NCI-H1417 (cell line): ENCODE data around the gene DOHH.
A peak's percentile ranks its signal among the peaks of the same experiment; 100 is the strongest.

Source experiments
- DNase-seq, 3 experiments: peaks; one replicate each; lab custom pipeline; 2025; lab: John Stamatoyannopoulos, UW

The DOHH gene

DNA sequence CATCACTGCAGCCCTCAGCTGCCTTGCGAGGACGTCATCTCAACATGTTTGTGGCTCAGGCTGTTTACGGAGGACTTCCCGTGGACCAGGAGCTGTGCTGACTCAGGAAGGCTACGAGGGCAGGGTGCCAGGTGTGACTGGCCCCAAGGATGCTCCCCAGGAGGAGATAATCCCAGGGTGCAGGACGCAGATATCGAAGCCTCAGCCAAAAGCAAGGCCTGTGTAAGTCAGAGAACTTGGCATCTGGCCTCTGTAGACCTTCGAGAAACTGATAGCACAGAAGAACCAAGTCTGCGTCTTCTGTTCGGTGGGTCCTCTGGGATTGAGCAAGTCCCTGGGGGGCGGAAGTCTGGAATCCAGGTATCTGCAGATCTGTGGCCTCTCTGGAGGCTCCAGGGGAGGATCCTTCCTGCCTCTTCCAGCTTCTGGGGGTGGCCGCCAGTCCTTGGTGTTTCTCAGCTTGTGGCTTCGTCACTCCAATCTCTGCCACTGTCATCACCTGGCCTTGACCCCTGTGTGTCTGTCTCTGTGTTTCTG, 2.6 kb upstream of the DOHH start:
- DNase-seq = no peak

DNA sequence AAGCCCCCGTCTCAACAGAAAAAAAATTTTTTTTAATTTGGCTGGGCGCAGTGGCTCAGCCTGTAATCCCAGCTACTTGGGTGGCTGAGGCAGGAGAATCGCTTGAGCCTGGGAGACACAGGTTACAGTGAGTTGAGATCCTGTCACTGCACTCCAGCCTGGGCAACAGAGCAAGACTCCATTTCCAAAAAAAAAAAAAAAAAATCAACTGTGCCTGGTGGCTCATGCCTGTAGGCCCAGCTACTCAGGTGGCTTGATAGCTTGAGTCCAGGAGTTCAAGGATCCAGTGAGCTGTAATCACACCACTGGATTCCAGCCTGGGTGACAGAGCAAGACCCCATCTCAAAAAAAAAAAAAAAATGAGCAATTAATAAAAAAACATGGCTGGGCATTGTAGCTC, 1.3 kb upstream of the DOHH start:
- DNase-seq = no peak

DNA sequence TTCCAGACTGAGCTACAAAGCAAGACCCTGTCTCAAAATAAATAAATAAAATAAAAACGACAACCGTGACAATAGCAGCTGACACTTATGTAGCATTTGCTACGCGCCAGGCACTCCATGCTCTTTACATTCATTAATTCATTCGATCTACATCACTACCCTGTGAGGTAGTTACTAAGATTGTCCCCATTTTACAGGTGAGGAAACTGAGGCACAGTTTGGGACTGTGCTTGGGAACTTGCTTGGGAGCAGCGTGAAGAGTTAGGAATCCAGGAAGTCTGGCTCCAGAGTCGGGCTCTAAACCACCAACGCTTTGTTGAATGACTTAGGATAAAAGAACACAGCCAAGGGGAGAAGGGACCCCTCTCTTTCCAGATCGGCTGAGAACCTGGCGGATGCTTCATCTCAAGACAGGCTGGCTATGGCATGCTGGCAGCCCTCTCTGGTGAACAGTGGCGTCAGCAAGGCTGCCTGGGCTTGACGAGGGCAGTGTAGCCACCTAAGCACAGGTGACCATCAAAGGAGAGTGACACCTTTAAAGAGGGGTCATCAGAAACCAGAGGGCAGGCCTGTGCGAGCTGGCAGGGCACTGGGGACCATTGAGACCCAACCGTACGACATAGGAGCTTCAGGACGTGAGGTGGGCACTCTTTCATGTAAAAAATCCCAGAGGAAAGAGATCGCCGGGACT, 591 bp downstream of the DOHH start:
- DNase-seq = peak in 1 of 3 experiments; percentile 51

DNA sequence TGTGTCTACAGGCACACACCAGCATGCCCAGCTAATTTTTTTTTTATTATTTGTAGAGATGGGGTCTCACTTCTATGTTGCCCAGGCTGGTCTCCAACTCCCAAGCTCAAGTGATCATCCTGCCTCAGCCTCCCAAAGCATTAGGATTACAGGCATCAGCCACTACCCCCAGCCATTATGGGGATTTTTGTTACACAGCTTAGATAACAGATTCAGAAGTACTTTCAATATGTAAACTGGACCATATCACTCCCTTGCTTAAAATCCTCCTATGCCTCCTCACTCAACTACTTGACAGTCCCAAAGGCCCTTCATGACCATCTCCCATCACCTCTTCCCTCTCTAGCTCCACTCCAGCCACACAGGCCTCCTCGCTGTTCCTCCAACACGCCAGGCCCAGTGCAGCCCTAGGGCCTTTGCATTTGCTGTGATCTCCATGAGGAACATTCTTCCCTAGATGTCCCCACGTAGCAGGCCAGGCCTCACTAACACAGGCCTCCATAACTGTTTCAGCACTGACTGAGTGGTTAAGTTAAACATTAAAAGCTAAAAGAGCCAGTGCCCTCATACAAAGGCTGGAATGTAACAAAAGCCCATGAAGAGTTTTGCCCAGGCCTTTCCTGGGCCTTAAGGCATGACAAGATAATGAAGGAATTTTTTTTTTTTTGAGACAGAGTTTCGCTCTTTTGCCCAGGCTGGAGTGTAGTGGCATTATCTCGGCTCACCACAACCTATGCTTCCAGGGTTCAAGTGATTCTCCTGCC, 2.5 kb downstream of the DOHH start:
- DNase-seq = no peak

DNA sequence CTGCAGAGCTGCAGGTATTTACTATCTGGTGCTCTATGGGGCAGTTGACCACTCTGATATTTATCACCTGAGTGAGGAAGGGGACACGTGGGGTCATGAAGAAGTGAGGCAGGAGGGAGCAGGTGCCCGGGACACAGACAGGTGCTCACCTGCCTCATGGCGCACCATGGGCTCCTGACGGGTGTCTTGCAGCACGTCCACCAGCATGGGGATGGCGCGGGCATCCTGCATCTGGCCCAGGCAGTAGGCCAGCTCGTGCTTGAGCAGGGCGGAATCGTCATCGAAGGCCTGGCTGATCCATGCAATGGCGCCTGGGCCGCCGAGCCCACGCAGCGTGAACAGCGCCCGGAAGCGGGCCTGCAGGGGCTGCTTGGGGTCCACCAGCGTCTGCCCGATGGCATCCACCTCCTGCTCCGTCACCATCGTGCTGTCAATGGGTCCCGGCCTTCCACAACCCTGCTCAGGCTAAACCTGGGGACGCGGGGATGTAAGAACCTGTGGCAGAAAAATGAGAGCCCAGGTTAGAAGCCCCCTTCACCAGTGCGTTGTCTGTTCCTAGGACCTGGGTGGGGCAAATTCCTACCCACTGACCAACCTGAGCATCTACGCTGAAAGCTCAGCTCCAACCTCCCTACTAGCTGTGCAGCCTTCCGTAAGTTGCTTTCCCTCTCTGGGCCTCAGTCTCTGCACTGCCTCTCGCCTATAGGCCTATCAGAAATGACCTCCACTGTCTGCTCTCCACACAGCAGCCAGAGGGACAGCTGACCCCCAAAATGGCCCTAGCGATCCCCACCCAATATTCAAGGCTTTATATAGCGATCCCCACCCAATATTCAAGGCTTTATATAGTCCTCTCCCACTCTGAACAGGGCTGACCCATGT, 3.8 kb downstream of the DOHH start:
- DNase-seq = no peak

DNA sequence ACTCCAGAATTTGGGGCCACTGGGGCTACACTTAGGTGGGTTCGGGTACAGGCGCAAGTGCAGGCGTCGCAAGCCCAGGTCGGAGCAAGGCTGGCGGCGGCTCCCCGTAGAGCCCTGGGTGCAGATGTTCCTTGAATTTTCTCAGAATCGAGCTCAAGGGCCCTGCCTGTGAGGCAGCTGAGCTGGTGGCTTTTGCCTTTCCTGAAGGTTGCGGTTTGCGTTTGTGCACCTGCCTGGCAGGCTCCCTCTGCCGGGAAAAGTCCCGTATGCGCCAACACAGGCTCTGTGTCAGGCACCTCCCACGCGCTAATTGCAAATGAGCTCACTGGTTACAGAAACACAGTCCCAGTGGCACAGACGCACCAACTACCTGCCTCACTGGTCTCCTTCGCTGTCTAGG, 5.9 kb downstream of the DOHH start:
- no peak for DNase-seq

DNA sequence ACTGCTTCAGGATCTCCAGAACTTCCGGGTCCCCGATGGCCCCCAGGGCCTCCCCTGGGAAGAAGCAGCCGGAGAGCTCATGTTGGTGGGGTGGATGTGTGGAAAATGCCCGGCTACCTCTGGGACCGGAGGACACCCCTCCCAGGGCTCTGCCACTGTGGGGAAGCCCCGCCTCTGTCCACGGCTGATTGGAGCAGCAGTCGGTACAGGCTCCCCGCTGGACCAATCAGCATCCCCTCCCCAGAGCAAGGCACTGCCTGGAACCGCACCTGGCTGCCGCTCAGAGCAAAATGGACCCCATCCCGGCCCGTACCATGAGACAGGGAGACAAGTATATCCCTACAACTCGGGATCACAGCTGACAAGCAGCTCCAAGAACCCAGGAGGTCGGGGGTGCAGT, 6.4 kb downstream of the DOHH start:
- no peak for DNase-seq

DNA sequence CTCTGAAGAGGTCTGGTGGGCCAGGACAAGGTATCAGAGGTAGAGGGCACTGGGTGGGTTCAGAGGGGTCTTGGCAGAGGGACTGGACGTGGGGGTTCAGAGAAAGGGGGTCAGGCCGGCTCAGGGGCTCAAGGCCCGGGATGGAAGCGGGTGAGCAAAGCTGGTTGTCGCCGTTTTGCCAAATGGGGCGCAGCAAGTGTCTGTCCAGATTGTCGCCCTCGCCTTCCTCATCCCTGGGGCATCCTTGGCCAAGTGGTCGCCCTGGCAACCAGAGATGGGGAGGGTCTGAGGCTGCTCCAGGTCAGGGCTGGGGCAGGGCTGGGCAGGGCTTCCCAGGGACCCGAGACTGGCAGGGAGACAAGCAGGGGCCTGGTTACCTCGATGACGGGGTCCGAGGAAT, 6.8 kb downstream of the DOHH start:
- DNase-seq = no peak

DNA sequence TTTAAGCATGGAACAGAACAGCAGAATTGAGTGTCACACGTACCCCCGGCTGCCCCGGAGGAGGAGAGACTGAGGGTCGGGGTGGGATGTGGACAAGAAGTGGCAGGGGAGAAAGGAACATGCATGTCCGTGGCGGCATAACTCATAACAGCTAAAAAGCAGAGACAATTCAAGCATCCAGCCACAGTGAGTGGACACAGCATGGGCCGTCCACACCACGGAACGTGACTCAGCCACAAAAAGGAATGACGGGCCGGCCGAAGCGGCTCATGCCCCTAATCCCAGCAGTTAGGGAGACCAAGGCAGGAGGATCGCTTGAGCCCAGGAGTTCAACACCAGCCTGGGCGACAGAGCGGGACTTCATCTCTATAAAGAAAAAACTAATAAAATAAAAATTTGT, 7.6 kb downstream of the DOHH start:
- DNase-seq = no peak

DNA sequence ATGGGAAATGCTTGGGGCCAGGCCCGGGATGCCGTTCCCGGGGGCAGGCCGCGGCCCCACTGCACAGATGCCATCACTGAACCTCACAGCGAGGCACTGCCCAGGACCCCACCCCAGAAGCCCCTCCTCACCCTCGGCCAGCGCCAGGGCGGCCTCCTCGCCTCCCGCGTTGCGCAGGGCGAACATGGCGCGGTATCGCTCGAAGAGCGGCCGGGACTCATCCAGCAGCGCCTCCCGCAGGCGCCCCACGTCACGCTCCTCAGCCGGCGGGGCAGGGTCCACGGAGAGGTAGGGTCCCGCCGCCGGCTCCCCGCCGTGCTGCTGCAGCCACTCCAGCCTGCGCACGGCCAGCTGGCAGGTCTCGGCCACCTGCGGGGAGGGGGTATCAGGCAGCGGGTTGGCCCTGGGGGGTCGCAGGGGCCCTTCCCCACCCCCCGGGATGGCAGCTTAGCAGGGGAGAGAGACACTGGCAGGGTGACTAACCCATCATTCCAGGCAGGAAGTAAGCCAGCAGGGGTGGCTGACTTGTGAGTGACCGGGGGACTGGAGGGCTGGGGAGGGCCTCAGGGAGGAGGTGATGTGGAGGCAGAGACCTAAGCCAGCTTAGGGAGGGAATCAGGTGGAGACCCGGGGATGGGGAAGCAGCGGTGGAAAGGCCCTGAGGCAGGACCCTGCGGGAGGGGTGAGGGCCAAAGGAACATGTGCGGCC, 8.2 kb downstream of the DOHH start:
- no peak for DNase-seq

DNA sequence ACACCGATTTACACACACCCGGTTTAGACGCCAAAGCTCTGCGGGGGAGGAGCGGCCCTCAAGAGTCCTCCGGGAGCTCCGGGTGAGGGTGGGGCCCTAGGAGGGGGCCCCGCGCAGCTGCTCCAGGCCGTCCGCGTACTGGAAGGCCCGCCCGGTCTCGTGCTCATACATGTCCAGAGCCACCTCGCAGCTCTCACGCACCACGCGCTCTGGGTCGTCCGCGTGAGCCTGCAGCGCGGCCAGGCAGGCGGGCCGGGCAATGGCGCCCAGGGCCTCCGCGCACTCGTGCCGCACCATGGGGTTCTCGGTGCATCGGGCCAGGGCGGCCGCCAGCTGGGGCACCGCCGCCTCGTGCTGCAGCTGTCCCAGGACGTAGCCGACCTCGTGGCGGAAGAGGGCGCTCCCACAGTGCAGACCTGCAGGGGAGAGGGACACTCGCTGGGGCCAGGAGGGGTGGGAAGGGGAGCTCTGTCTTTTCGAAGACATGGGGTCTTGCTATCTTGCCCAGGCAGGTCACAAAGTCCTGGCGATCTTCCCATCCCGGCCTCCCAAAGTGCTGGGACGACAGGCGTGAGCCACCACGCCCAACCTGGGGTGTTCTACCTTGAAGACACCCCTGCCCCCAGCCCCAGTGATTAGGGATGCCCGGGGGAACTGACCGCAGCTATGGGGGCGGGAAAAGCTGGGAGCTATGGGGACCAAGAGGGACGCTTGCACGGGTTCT, 8.9 kb downstream of the DOHH start:
- no peak for DNase-seq

DNA sequence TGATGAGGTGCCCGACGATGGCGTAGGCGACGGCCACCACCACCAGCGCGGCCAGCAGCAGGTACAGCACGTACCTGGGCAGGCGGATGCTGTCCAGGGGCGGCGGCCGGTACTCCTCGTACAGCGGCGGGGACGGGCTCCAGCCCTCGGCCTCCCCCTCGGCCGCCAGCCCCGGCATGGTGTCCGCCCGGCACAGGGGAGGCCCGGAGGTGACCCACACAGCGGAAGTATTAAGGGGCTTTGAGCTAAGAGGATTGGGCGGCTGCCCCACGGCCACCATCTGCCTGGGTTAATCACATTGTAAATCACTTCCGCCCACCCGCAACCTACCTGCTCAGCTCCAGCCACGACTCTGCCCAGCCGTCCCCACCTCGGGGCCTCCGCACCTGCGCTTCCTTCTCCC, 17.2 kb downstream of the DOHH start, which contains the start of gene SMIM44:
SMIM44 (minus strand) TSS at position 216 of the 403 bp plus-strand sequence; CDS start at position 178, 38 bp downstream.
- peak in 2 of 3 experiments; percentile 22 to 37 for DNase-seq

DNA sequence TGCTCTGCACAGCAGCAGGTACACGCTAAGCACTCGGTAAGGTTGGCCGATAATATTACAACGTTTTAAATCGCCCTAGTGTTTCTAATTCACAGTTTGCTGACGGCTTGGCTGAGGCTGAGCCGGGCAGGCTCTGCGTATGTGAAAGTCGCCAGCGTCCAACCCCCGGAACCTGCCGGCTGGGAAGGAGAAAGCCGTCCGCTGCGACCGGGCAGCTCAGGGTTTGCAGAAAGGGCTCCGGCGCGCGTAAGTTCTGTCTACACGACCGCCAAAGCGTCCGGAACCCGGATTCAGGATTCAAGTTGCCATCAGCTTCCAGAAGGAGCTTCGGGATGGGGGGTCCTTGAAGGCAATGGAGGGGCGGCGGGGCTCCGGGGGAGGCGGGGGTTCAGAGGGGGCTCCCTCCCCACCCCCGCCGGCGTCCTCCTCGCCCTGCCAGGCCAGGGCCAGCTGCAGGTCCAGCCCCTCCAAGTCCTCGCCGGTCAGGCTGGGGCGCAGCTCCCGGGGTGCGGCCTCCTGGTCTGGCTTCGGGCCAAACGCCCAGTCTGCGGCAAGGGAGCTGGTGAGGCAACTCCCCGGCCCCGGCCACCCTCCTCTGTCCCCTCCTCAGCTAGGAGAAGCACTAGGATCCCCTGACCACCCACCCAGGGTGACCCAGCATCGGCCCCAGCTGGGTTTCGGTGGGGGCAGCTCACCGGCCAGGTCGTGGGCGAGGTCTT, 17.8 kb downstream of the DOHH start:
- DNase-seq = no peak

DNA sequence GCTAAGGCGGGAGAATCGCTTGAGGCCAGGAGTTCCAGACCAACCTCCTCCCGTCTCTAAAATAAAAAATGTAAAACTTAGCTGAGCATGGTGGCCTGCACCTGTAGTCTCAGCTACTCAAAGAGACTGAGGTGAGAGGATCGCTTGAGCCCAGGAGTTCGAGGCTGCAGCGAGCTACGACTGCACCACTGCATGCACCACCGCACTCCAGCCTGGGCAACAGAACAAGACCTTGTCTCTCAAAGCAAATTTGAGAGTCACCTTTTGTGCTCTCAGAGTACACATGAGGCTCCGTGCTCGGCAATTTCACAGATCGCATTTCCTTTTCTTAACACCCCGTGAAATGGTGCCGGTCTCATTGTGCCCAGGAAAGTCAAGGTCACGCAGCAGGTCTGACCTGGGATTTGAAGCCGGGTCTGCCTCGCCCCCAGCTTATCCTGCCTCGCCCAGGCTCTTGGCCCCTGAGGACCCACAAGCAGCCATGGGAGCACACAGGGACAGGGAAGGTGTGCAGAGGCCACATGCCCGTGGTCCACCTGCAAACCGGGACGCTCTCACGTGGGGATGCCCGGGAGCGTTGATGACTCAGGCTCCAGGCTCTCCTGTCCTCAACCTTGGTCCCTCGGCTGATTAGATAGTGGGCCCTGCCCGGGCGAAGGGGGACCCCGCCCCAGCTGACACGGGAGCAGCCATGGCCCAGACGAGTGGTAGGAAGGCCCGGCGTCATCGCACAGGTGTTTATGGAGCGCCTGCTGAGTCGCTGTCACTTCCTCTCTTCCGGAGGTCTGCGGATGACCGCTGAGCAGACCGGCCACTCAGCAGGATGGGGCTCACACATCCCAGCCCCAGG, 19.0 kb downstream of the DOHH start:
- no peak for DNase-seq

DNA sequence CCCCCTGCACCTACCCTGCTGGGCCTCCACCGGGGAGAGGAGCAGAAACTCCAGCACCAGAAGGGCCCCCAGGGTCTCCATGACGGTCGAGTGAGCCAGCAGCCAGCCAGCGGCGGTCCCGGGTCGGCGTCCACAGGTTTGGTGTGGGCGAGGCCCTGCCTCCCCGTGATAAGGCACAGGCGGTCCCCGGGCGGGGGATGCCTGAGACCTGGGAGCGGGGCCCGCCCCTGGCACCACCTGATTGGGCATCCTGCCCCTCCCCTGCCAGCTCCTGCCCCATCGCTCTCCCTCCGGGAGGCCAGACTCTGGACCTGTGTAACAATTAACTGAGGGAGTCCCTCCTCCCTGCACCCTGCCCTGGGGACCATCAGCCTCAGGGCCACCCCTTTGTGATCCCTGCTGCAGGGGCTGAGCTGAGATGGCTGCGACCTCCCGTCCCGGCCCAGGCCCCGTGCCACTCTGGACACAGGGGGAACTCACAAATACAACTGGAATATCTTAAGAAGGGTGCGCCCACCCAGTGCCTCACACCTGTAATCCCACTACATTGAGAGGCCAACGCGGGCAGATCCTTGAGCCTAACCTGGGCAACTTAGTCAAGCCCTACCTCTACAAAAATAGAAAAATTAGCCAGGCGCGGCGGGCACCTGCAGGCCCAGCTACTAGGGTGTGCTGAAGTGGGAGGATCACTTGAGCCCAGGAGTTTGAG, 19.9 kb downstream of the DOHH start, which contains the start of gene SMIM24:
SMIM24 (minus strand) TSS at position 143 of the 709 bp plus-strand sequence; CDS start at position 81, 62 bp downstream.
- no peak for DNase-seq

DNA sequence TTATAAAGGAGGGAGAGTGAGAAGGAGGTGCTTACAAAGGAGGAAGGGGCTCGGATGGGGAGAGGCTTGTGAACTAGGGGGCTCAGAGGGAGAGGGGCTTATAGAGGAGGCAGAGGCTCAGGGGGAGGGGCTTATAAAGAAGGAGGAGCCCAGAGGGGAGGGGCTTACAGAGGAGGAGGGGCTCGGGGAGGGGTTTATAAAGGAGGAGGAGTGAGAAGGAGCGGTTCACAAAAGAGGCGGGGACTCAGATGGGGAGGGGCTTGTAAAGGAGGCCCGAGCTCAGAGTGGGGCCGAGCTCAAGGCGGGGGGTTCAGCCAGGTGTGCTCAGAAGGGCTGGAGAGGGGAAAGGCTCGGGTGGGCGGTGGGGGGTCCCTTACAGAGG, 20.6 kb downstream of the DOHH start:
- DNase-seq = peak in 2 of 3 experiments; percentile 51 to 69

DNA sequence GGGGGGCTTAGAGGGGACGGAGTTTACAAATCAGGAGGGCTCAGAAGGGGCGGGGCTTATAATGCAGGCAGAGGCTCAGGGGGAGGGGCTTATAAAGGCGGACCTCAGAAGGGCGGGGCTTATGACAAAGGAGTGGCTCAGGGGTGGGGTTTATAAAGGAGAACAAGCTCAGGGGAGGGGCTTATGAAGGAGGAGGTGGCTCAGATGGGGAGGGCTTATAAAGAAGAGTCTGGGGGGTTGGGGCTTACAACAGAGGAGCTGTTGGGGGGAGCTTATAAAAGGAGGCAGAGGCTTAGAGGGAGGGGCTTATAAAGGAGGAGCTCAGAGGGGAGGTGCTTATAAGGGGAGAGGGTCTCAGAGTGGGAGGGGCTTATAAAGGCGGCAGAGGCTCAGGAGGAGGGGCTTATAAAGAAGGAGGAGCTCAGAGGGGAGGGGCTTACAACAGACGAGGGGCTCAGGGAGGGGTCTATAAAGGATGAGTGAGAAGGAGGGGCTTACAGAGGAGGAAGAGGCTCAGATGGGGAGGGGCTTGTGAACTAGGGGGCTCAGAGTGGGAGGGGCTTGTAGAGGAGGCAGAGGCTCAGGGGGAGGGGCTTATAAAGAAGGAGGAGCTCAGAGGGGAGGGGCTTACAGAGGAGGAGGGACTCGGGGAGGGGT, 21.2 kb downstream of the DOHH start:
- peak in 1 of 3 experiments; percentile 69 for DNase-seq
